Measurements from ENCODE around the gene DCTN4.
"Not testable (repeated sequence)": the region's sequence is repeated elsewhere in the genome, so short reads cannot be mapped to it uniquely, and the experiment has no call there.

Gene DCTN4

GRCh38 chr5:150778088-150778516 is 19.3 kb upstream of the DCTN4 start:
- DNase-seq: no peak

GRCh38 chr5:150777685-150778084 is 18.9 kb upstream of the DCTN4 start:
- no peak for DNase-seq

- DNase-seq: no peak
Observed at GRCh38 chr5:150774145-150774544, 15.3 kb upstream of the DCTN4 start.

GRCh38 chr5:150771034-150771795 is 12.4 kb upstream of the DCTN4 start:
- no peak for DNase-seq

- no peak for DNase-seq
Observed at GRCh38 chr5:150766251-150766650, 7.4 kb upstream of the DCTN4 start.

GRCh38 chr5:150765799-150766169 is 7.0 kb upstream of the DCTN4 start:
- DNase-seq: no peak

- DNase-seq: no peak
Observed at GRCh38 chr5:150765011-150765798, 6.4 kb upstream of the DCTN4 start.

GRCh38 chr5:150764530-150764929 is 5.7 kb upstream of the DCTN4 start:
- no peak for DNase-seq

- peak; percentile 81 for DNase-seq
Observed at GRCh38 chr5:150763023-150763769, 4.4 kb upstream of the DCTN4 start.

GRCh38 chr5:150762211-150762610 is 3.4 kb upstream of the DCTN4 start:
- DNase-seq: no peak

- DNase-seq: no peak
Observed at GRCh38 chr5:150759334-150759583, 442 bp upstream of the DCTN4 start.

GRCh38 chr5:150758203-150758530 is 650 bp downstream of the DCTN4 start:
- DNase-seq: no peak

- no peak for DNase-seq
Observed at GRCh38 chr5:150757087-150757649, 1.6 kb downstream of the DCTN4 start.

- DNase-seq: no peak
Observed at GRCh38 chr5:150753863-150754262, 5.0 kb downstream of the DCTN4 start.

GRCh38 chr5:150753463-150753862 is 5.4 kb downstream of the DCTN4 start:
- DNase-seq: no peak

- DNase-seq: no peak
Observed at GRCh38 chr5:150751096-150751891, 7.5 kb downstream of the DCTN4 start.

GRCh38 chr5:150750469-150750868 is 8.3 kb downstream of the DCTN4 start:
- no peak for DNase-seq

- DNase-seq: not testable (repeated sequence)
Observed at GRCh38 chr5:150743142-150743488, 15.7 kb downstream of the DCTN4 start.

- DNase-seq: not testable (repeated sequence)
Observed at GRCh38 chr5:150742455-150743141, 16.2 kb downstream of the DCTN4 start.

- no peak for DNase-seq
Observed at GRCh38 chr5:150740992-150741391, 17.8 kb downstream of the DCTN4 start.

- no peak for DNase-seq
Observed at GRCh38 chr5:150738862-150739261, 20.0 kb downstream of the DCTN4 start.

Measured in NCI-H69 (cell line).